Astrocyte of the cerebellum (primary cell): ENCODE results near the gene MYOZ2.

Source experiments
- DNase-seq: peaks from one replicate; pipeline ENCODE4 v3.0.0-alpha.2; 2011; ENCODE audit warnings: low read depth
- H3K4me3 ChIP-seq: 2 replicates; pipeline ENCODE4 v1.5.1; 2011; ENCODE audit warnings: mild to moderate bottlenecking, low read depth, low read length, moderate library complexity
- CTCF ChIP-seq: IDR thresholded peaks from 2 replicates; pipeline ENCODE4 v1.5.1; 2012; ENCODE audit warnings: low read length, low read depth, moderate library complexity, mild to moderate bottlenecking; ENCODE audit errors: missing control alignments
- in situ Hi-C: cut with HindIII; loops from 2 replicates; pipeline ENCODE4 v1.10.0; 2017; ENCODE audit warnings: low sequenced_read_pairs

Gene MYOZ2

GRCh38 chr4:119212234-119212963, 76.8 kb downstream of the MYOZ2 start, which contains the start of gene USP53:
USP53 (plus strand) TSS chr4:119212713; CDS start chr4:119239760, 27,047 bp downstream.
- DNase-seq = peak; percentile 97
- H3K4me3 ChIP-seq = peak within 1 kb of the TSS; percentile 74
- in situ Hi-C loops = no loop called here
- TF ChIP-seq CTCF = no peak

- peak overlapping the region; percentile 74 for H3K4me3 ChIP-seq
- in situ Hi-C loops = no loop called here
- peak; percentile 91 for DNase-seq
- peak; percentile 51 for TF ChIP-seq CTCF
Observed at GRCh38 chr4:119212964-119213606, 77.5 kb downstream of the MYOZ2 start.

- DNase-seq = no peak
- no peak overlapping the region for H3K4me3 ChIP-seq
- TF ChIP-seq CTCF = no peak
- in situ Hi-C loops = no loop called here
Observed at GRCh38 chr4:119218093-119218492, 82.5 kb downstream of the MYOZ2 start.

GRCh38 chr4:119221412-119221811, 85.8 kb downstream of the MYOZ2 start:
- no peak for TF ChIP-seq CTCF
- DNase-seq = no peak
- in situ Hi-C loops = no loop called here
- H3K4me3 ChIP-seq = no peak overlapping the region

- in situ Hi-C loops = no loop called here
- no peak for DNase-seq
- no peak for TF ChIP-seq CTCF
- no peak overlapping the region for H3K4me3 ChIP-seq
Observed at GRCh38 chr4:119227690-119228089, 92.1 kb downstream of the MYOZ2 start.

- in situ Hi-C loops = no loop called here
- DNase-seq = no peak
- TF ChIP-seq CTCF = no peak
- H3K4me3 ChIP-seq = no peak overlapping the region
Observed at GRCh38 chr4:119228406-119228805, 92.8 kb downstream of the MYOZ2 start.
